Activated CD4-positive, alpha-beta T cell treated with anti-CD3 and anti-CD28 coated beads, Interleukin-10, Interleukin-2, amounts not matched to agents 100 ng/mL and 50 ng/mL, durations not matched to agents 16 hours and 8 hours (primary cell): Measurements from ENCODE around the gene C19orf33.
"Not testable (repeated sequence)": the region's sequence is repeated elsewhere in the genome, so short reads cannot be mapped to it uniquely, and the experiment has no call there.

Source experiments
- DNase-seq: peaks from one replicate; pipeline ENCODE4 v3.0.0-alpha.2; 2020

Gene C19orf33

GRCh38 chr19:38309615-38310278 is 5.7 kb downstream of the C19orf33 start:
- DNase-seq, result no peak

DNA sequence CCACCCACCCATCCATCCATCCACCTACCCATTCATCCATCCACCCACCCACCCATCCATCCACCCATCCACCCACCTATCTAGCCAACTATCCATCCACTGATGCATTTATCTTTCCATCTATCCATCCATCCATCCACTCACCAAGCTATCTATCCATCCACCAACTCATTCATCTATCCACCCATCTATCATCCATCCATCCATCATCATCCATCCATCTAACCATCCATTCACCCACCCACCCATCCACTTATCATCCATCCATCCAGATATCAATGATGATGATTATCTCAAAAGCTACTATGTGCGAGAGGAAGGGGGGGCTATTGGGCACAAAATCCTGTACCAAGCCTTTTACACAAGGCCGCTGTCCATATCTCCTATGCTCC is 6.2 kb downstream of the C19orf33 start:
- DNase-seq, result no peak

DNA sequence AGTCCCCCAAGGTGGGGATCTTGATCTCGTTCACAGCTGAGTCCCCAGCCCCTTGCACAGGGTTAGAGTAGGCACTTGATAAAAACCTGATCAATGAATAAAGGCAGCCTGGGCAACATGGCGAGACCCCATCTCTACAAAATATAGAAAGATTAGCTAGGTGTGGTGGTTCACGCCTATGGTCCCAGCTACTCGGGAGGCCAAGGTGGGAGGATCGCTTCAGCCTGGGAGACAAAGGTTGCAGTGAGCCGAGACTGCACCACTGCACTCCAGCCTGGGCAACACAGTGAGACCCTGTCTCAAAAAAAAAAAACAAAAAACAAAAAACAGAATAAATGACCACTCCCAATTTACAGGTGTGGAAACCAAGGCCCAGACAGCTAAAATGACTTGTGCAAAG is 6.9 kb downstream of the C19orf33 start:
- DNase-seq, result no peak

GRCh38 chr19:38315657-38316476 is 11.8 kb downstream of the C19orf33 start, which contains the start of gene YIF1B:
Gene YIF1B, minus strand, starts transcription at chr19:38315947. Its CDS starts 30 bp downstream, at chr19:38315917.
- peak; percentile 98 for DNase-seq

- no peak for DNase-seq
These were observed 12.5 kb downstream of the C19orf33 start for GRCh38 chr19:38316477-38317067.

GRCh38 chr19:38317104-38317612 is 13.1 kb downstream of the C19orf33 start:
- DNase-seq, result peak; percentile 60

DNA sequence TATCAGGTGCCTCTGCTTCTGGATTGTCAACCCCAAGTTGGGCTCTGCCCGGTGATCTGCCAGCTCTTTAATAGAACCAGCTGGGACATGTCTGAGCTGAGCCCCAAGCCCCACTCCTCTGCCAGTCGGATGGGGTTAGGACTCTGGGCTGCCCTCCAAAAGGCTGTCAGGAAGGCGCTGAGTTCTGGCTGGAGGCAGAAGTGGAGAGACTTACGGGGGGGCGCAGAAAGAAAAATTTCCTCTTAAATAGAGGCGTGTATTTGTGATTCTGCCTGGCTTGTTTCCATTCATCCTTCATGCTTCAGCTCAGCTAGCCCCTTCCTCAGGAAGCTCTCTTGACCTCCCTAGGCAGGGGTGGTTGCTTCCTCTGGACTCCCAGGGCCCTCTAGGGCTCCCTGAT is 14.6 kb downstream of the C19orf33 start:
- no peak for DNase-seq

DNA sequence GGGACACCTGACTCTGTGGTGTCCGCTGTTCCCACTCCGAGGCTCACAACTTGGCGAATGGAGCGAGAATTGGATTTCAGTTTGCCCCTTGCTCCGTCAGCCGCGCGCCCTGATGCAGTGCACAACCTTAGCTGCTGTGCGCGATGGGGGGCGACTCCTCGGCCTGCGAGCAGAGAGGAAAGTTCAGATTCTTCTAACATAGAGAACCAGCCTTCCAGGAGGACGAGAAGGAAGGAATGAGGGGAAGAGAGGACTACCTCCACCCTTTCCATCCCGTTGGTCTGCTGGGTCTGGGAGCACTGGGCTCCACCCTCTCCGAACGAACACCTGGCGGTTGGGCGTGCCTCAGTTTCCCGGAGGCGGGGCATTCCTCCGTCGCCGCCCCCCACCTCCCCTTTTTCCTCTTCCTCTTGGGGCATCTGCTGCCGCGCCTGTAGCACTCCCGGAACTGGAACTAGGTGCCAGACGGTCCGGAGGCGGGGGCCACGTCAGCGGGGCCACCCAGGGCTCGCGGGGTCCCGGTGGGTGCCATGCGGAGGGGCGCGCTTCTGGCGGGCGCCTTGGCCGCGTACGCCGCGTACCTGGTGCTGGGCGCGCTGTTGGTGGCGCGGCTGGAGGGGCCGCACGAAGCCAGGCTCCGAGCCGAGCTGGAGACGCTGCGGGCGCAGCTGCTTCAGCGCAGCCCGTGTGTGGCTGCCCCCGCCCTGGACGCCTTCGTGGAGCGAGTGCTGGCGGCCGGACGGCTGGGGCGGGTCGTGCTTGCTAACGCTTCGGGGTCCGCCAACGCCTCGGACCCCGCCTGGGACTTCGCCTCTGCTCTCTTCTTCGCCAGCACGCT is 15.6 kb downstream of the C19orf33 start, which contains the start of gene KCNK6:
TSS of gene KCNK6 (plus strand) at position 425 of the 838 bp plus-strand sequence. CDS start at position 531, 106 bp downstream.
- DNase-seq, result peak; percentile 67

- no peak for DNase-seq
These were observed 16.9 kb downstream of the C19orf33 start for GRCh38 chr19:38320969-38321339.

DNA sequence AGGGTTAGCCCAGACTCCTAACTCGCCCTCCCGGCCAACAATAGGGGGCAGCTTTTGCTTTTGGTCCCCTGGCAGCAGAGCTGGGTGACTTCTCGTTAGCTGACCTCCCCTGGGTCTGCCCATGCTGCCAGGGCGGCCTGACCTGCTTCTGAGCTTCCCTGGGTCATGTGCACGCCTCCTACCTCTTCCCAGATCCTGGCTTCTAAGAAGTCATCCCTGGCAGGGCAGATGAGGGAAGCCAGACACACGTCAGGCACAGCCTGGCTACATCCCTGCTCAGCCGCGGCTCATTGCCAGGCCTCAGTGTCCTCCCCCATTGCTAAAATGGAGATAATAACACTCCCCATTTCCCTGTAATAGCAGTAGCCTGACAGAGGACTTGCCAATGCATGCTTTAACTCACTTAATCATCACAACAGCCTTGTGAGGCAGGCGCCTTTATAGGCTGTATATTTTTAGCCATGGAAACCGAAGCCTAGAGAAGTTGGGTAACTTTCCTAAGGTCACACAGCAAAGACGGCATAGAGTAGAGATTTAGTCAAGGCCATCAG is 17.7 kb downstream of the C19orf33 start:
- no peak for DNase-seq

DNA sequence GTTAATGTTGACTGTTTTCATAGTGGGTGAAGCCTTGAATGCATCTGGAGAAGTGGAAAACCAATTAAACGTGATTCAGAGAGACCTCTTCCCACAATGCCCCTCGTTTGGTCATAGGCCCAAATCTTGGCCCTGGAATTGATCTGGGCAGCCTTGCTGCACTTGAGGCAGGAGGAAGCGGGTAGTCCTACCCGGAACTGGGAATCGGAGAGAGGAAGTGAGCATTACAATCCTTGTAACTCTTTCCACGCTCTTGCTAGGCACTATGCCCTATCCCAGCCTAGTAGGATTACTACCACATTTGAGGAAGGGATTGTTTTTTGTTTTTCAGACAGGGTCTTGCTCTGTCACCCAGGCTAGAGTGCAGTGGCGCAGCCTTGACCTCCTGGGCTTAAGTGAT is 19.2 kb downstream of the C19orf33 start:
- DNase-seq, result no peak

DNA sequence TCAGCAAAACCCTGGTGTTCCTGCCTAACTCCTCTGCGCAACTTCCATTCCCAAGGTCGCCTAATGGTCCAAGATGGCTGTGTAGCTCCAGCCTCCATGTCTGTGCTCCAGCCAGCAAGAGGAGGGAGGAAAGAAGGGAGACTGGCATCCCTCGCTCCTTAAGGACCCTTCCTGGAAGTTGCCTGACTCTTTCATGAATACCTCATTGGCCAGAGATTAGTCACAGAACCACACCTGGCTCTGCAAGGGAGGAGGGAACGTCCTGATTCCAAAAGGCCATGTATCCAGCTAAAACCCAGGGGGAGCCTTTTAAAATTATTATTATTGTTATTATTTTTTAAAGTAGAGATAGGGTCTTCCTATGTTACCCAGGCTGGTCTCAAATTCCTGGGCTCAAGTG is 20.4 kb downstream of the C19orf33 start:
- DNase-seq, result no peak

- DNase-seq, result no peak
These were observed 22.5 kb downstream of the C19orf33 start for GRCh38 chr19:38326591-38326990.

- no peak for DNase-seq
These were observed 25.6 kb downstream of the C19orf33 start for GRCh38 chr19:38329651-38330050.

DNA sequence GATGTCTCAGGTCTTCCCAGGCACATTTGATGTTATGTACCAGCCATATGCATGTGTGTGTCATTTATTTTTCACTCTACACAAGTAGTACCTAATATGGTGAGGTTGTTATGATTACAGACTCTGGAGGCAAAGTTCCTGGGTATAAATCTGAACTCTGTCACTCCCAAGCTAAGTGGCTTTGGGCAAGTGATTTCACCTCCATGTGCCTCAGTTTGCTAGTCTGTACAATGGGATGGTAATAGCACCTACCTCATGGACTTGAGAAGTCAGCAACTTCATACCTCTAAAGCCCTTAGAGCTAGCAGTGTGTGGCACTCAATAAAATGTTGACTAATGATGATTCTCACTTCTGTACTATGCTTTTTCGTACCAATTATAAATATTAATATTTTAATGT is 27.7 kb downstream of the C19orf33 start:
- DNase-seq, result no peak

- DNase-seq, result no peak
These were observed 29.2 kb downstream of the C19orf33 start for GRCh38 chr19:38333245-38333644.

- peak; percentile 98 for DNase-seq
These were observed 32.0 kb downstream of the C19orf33 start for GRCh38 chr19:38335949-38336637.

GRCh38 chr19:38336638-38337359 is 32.7 kb downstream of the C19orf33 start:
- peak; percentile 97 for DNase-seq

GRCh38 chr19:38337360-38337653 is 33.3 kb downstream of the C19orf33 start:
- no peak for DNase-seq

DNA sequence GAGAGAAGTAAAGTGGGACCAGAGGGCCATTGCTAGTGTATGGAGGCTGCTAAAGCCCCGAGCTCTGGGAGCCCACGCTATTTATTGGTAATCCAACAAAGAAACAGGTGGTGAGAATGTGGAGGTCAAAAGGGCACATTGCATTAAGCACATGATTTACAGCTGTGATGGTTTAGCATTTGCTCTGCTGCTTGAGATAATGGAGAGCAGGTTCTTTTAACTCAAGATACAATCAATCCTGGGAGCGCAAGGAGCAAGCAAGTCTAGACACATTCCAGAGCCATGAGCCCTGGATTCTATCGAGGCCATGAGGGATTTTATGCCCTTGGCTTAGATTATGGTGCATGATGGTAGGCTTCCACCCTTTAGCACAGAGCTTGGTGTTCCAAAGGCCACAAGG is 35.0 kb downstream of the C19orf33 start:
- DNase-seq, result not testable (repeated sequence)

DNA sequence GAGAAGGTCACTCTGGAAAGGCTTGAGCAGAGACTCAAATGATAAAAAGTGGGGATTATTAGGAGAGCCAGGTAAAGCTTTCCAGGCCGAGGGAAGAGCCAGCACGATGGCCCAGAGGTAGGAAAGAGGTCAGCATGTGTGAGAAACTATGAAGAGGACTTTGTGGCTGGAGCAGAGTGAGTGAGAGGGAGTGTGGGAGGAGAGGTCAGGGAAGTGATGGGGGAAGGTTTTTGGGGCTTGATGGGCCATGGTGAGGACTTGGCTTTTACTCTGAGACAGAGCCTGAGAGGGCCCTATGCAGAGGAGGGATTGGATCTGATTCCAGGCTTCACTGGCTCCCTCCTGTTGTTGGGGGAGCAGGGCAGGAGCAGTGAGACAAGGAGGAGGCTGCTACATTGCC is 36.9 kb downstream of the C19orf33 start:
- no peak for DNase-seq
